ENCODE measurements around the gene FTCD. TPM values are rescaled to one million over a fixed set of nuclear protein-coding genes. Genes with fewer than 3 reads are reported as not detected.

The FTCD gene
- total RNA-seq, 1 donor from 2014 or later = 0.69 TPM

GRCh38 chr21:46193829-46194373 is 38.5 kb upstream of the FTCD start:
- Mint-ChIP-seq H3K4me1 (no peaks in the 10 kb centered on the region), H3K36me3 (ENCODE audit: low read depth) (peaks cover 63% of the 10 kb centered on the region), H3K27ac (no peak overlapping the region), H3K27me3 (no peaks in the 10 kb centered on the region), H3K9me3 (no peaks in the 10 kb centered on the region), H3K4me3 (no peak overlapping the region)
- DNase-seq (no peak), ATAC-seq (ENCODE audit: low read depth) (no peak)
- ChIA-PET POLR2A (no interaction called here), CTCF (interaction anchor here (0.7 kb wide), 1 partner anchor 198 kb away, joined by 3 read pairs; no protein-coding TSS in a partner anchor)
- no peak for TF ChIP-seq CTCF (IDR thresholded peaks at IDR 0.05)
- intact Hi-C loops (cut with micrococcal nuclease) = no loop called here

GRCh38 chr21:46191686-46192575 is 36.6 kb upstream of the FTCD start:
- no peak for DNase-seq
- Mint-ChIP-seq H3K4me1 (no peaks in the 10 kb centered on the region), H3K36me3 (ENCODE audit: low read depth) (peaks cover 49% of the 10 kb centered on the region), H3K27ac (no peak overlapping the region), H3K27me3 (no peaks in the 10 kb centered on the region), H3K4me3 (no peak overlapping the region), H3K9me3 (no peaks in the 10 kb centered on the region)
- ChIA-PET CTCF (no interaction called here), POLR2A (no interaction called here)
- intact Hi-C loops (cut with micrococcal nuclease) = no loop called here
- ATAC-seq (ENCODE audit: low read depth) = no peak
- no peak for TF ChIP-seq CTCF (IDR thresholded peaks at IDR 0.05)

- intact Hi-C loops (cut with micrococcal nuclease) = no loop called here
- no peaks in the 10 kb centered on the region for H3K4me1 Mint-ChIP-seq
- CTCF ChIA-PET = no interaction called here
- ATAC-seq (ENCODE audit: low read depth) (no peak), DNase-seq (no peak)
- no peak overlapping the region for H3K27ac Mint-ChIP-seq
- no peak for TF ChIP-seq CTCF (IDR thresholded peaks at IDR 0.05)
- no peaks in the 10 kb centered on the region for H3K27me3 Mint-ChIP-seq
- H3K36me3 Mint-ChIP-seq (ENCODE audit: low read depth) = peaks cover 42% of the 10 kb centered on the region
- no peak overlapping the region for H3K4me3 Mint-ChIP-seq
- no peaks in the 10 kb centered on the region for H3K9me3 Mint-ChIP-seq
- POLR2A ChIA-PET = no interaction called here
These were observed 35.9 kb upstream of the FTCD start for GRCh38 chr21:46191257-46191685.

- no peak for TF ChIP-seq CTCF (IDR thresholded peaks at IDR 0.05)
- no peak overlapping the region for H3K4me3 Mint-ChIP-seq
- intact Hi-C loops (cut with micrococcal nuclease) = no loop called here
- H3K27me3 Mint-ChIP-seq = no peaks in the 10 kb centered on the region
- POLR2A ChIA-PET = no interaction called here
- H3K9me3 Mint-ChIP-seq = no peaks in the 10 kb centered on the region
- ATAC-seq (ENCODE audit: low read depth) (no peak), DNase-seq (no peak)
- H3K27ac Mint-ChIP-seq = no peak overlapping the region
- H3K4me1 Mint-ChIP-seq = peaks cover under 1% of the 10 kb centered on the region
- H3K36me3 Mint-ChIP-seq (ENCODE audit: low read depth) = peaks cover 38% of the 10 kb centered on the region
- CTCF ChIA-PET = no interaction called here
These were observed 35.2 kb upstream of the FTCD start for GRCh38 chr21:46190491-46191131.

GRCh38 chr21:46189959-46190490 is 34.6 kb upstream of the FTCD start:
- H3K4me1 Mint-ChIP-seq = peaks cover 3% of the 10 kb centered on the region
- no peaks in the 10 kb centered on the region for H3K27me3 Mint-ChIP-seq
- H3K4me3 Mint-ChIP-seq = no peak overlapping the region
- ATAC-seq (ENCODE audit: low read depth) = no peak
- POLR2A ChIA-PET = interaction anchor here (0.5 kb wide), 1 partner anchor 639 kb away, joined by 10 read pairs; no protein-coding TSS in a partner anchor
- H3K9me3 Mint-ChIP-seq = no peaks in the 10 kb centered on the region
- peaks cover 32% of the 10 kb centered on the region for H3K36me3 Mint-ChIP-seq (ENCODE audit: low read depth)
- intact Hi-C loops (cut with micrococcal nuclease) = loop anchor here (5.0 kb wide), 1 partner anchor 48 kb away; no protein-coding TSS in a partner anchor
- CTCF ChIA-PET = no interaction called here
- no peak for DNase-seq
- TF ChIP-seq CTCF (IDR thresholded peaks at IDR 0.05) = no peak
- no peak overlapping the region for H3K27ac Mint-ChIP-seq

Data from activated B cell treated with CpG ODN at 0.5 μM for 24 hours (primary cell).